ENCODE measurements around the gene SERPINB11.
"Not testable (repeated sequence)": the region's sequence is repeated elsewhere in the genome, so short reads cannot be mapped to it uniquely, and the experiment has no call there.

SERPINB11 gene

GRCh38 chr18:63730773-63731172, 28.0 kb downstream of the SERPINB11 start:
- DNase-seq = peak; percentile 75

DNA sequence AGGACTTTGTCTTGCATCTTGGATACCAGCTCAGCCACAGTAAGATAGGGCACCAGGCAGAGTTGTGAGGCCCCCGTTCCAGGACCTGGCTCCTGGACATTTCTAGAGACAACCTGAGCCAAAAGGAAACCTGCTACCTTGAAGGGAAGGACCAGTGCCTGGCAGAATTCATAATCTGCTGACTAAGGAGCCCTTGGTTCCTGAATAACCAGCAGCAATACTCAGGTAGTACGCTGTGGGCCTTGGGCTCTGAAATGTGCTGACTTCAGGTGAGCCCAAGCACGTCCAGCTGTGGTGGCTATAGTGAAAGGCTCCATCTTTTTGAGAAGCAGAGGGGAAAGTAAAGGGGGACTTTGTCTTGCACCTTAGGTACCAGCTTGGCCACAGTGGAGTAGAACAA, 28.5 kb downstream of the SERPINB11 start:
- no peak for DNase-seq

DNA sequence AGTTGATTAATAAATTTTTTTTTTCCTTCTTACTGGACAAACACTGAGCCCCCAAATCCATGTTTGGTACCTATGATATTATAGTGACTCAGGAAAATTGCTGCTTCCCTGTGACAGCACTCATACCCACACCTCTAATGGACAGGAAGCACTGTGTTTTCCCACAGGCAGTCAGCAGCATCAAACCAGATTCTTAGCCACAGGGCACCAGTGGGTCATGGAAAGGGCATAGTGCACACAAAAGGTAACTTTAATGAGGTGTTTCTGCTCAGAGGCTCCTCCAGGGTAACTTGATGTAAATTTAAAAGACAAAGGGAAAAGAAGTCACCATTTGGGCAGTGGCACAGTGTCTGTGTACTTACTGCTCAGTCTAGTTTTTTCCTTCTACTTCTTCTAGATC, 34.1 kb downstream of the SERPINB11 start:
- peak; percentile 28 for DNase-seq

- no peak for DNase-seq
Observed at GRCh38 chr18:63741769-63742168, 39.0 kb downstream of the SERPINB11 start.

- DNase-seq = no peak
Observed at GRCh38 chr18:63747006-63747405, 44.2 kb downstream of the SERPINB11 start.

- DNase-seq = no peak
Observed at GRCh38 chr18:63749489-63749888, 46.7 kb downstream of the SERPINB11 start.

DNA sequence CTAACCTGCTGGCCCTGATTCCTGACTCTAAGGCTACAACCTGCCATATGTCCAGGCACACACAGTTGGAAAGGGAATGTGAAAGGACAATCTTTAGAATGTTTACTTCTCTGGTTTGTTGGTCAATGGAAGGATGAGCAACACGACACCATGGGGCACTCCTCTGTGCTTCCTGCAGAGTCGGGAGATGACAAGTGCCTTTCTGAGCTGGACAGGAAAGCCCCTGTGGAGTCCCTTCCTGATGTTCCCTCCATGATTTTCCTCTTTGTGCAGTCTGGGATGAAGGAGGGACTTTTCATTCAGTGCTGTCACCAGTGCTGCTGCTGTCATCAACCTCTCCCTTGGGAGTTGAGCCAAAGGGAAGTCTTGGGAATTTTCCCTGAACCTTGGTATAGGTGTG, 49.9 kb downstream of the SERPINB11 start:
- DNase-seq = no peak

- DNase-seq = no peak
Observed at GRCh38 chr18:63753676-63754075, 50.9 kb downstream of the SERPINB11 start.

GRCh38 chr18:63757541-63757940, 54.8 kb downstream of the SERPINB11 start:
- DNase-seq = no peak

DNA sequence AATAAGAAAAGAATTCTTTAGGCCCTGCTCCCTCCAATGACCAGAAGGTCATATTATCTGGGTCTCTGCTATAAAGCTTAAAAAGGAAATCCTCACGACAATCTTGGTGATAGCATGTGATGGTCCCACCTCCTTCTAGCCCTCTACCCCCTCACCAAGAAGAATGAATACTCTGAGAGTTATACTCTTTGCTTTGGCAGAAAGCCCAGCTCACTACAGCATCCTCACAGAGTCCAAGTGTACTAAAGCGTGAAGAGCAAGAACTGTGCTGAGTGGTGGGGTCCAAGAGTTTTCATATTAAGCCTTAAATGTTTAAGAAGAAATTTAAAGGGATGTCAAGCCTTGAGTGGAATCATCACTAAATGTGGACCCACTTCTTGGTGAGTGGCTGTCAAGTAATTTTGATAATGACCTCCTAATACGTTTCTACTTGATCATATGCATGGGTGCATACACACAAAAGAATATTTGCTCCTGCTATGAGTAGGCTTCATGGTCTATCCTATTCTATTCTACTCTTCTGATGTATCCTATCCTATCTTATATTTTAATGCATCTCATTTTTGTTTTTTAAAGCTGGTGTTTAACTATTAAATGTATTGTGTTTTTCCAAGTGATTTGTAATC, 56.0 kb downstream of the SERPINB11 start:
- DNase-seq = no peak

GRCh38 chr18:63759786-63760185, 57.0 kb downstream of the SERPINB11 start:
- not testable (repeated sequence) for DNase-seq

GRCh38 chr18:63762518-63762917, 59.8 kb downstream of the SERPINB11 start:
- DNase-seq = peak; percentile 77

- DNase-seq = no peak
Observed at GRCh38 chr18:63763831-63764600, 61.3 kb downstream of the SERPINB11 start.

GRCh38 chr18:63765837-63766236, 63.1 kb downstream of the SERPINB11 start:
- no peak for DNase-seq
